GM20000 (cell line): ENCODE measurements around the gene WDR82.

ENCODE experiments used
- DNase-seq: peaks from one replicate; pipeline ENCODE4 v3.0.0; 2012; ENCODE audit warnings: low spot score
- TF ChIP-seq, protein P1 (sequence below): IDR thresholded peaks from 2 replicates; pipeline ENCODE4 v1.5.1; 2012; ENCODE audit warnings: mild to moderate bottlenecking, control low read depth; ENCODE audit errors: extremely low read depth, missing control alignments

The WDR82 gene

DNA sequence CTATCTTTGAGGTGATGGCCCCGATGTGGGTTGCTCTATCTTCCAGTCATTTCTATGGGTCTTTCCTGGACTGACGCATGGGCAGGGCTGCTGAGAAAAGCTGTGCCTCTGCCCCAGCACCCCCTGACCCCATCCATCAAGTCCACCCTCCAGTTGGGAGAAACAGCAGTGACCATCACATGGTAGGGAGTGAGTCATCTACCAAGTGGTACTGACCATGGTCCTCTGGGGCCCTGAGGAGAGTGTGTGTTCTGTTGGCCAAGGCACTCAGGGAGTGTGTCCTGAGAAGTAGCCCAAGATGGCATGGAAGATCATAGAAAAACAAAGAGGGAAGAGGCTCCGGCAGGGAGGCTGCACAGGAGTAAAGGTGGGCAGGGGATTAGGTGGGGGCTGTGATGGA, 36.0 kb upstream of the WDR82 start:
- no peak for DNase-seq
- TF ChIP-seq, protein P1, sequence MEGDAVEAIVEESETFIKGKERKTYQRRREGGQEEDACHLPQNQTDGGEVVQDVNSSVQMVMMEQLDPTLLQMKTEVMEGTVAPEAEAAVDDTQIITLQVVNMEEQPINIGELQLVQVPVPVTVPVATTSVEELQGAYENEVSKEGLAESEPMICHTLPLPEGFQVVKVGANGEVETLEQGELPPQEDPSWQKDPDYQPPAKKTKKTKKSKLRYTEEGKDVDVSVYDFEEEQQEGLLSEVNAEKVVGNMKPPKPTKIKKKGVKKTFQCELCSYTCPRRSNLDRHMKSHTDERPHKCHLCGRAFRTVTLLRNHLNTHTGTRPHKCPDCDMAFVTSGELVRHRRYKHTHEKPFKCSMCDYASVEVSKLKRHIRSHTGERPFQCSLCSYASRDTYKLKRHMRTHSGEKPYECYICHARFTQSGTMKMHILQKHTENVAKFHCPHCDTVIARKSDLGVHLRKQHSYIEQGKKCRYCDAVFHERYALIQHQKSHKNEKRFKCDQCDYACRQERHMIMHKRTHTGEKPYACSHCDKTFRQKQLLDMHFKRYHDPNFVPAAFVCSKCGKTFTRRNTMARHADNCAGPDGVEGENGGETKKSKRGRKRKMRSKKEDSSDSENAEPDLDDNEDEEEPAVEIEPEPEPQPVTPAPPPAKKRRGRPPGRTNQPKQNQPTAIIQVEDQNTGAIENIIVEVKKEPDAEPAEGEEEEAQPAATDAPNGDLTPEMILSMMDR = no peak

DNA sequence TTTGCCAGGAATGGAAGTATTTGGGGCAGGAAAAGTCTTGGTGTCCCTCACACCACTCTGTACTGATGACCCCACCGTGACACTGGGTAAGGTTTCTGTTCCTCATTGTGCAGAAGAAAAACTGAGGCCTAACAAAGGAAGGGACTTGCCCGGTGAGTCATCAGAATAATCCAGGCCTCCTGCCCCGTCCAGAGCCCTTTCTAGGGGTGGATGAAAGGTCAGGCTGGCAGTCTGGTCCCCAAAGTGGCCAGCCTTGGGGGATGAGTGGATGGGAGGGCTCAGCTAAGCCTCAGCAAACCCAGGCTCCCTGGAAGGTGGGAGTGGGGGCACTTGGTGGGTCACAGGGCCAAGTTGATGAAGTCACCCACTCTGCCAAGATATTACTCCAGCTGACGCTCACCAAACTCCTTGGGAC, 35.3 kb upstream of the WDR82 start:
- DNase-seq = peak; percentile 89
- TF ChIP-seq, protein P1 = no peak

DNA sequence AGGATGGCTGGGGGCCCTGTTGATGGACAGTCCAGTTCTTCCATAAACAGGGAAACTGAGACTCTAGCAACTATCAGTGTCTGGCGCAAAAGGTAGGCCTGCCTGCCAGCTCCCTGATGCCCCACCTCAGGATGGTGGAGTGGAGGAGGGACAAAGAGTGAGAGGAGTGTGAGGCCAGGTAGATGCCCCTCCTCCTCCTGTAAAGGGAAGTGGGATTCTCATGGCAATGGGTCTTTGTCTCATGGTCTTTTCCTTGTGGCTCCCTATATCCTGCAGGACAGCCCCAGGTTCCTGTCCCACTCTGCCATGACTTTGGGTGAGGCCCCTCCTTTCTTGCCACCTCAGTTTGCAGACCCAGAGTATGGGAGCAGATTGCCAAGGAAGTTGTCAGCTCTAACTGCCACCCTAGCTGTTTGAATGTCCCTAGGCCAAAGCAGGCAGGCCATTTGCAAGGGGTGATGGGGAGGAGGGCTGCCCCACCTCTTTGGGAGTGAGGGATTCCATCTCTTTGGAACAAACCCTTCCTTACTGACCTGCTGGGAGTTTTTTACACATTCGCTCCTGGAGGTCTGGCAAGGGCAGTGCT, 34.8 kb upstream of the WDR82 start:
- DNase-seq = peak; percentile 45
- TF ChIP-seq, protein P1 = no peak

DNA sequence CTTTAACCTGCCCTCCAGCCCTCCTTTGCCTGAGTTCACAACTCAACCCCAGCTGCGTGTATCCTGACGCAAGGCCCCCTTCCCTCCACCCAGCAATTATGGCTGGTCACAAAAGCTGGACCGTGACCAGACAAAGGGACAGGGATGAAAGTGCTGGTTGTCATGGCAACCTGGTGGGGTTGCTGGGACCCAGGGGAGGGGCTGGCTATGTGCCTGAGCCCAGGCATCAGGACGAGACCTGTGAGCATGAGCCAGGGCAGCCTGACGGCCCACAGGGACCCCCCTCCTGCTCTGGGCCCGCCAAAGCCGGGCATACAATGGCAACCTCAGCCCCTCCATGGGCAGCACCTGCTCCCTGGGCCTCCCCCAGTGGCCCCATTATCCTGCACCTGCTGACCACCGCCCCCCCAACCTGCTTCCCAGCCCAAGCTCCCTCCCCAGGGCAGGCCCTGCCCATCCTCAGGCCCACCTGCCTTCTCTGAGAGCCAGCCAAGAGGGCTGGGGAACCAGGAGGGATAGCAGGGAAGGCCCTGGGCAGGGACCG, 33.2 kb upstream of the WDR82 start:
- TF ChIP-seq, protein P1 = no peak
- DNase-seq = no peak

DNA sequence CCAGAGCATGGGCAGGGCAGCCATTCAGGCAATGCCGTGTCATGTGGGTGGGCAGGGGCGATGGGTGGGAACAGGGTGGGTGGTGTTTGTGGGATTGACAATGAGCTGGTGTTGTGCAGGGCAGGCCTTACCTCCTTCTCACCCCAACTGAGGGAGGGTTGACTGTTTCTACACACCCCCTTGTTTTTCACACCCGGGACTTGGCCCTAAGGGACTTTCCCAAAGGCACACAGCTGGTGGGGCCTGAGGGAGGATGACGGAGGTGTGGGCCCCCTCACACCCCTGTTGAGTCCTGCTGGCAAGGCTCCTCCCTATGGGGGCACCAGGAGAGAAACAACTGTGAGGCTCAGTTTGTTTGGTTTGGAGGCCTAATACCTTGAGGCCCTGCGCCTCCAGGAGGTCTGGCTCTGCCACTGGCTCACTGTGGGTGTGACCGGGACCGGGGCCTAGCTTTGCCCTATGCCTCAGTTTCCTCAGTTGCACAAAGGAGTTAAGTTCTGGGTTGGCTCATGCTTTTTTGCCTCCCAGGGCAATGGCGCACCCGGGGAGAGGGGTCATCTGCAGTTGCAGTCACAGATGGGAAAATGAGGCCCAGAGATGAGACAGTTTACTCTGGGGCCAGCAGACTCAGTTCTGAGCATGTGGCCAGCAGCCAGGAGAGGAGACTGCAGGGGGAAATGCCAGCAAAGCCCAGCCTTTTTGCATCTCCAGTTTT, 32.6 kb upstream of the WDR82 start:
- DNase-seq = peak; percentile 81
- TF ChIP-seq, protein P1 = no peak

DNA sequence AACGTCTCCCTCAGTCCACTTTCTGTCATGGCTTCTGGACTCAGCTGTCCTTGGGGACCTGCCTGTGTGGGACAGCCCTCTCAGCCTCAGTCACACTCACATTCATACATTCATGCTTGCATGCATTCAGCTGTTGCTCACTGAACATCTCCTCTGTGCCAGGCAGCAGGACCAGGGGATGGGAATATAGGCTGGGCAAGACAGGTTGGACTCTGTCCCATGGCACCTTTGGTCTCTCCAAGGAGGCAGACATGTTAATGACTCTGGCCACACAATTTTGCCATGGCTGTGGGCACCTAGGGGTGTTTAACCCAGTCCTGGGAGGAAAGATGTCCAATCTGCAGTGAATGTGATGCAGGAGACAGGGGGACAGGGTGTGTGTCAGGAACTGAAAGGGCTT, 29.9 kb upstream of the WDR82 start:
- DNase-seq = no peak
- TF ChIP-seq, protein P1 = no peak

DNA sequence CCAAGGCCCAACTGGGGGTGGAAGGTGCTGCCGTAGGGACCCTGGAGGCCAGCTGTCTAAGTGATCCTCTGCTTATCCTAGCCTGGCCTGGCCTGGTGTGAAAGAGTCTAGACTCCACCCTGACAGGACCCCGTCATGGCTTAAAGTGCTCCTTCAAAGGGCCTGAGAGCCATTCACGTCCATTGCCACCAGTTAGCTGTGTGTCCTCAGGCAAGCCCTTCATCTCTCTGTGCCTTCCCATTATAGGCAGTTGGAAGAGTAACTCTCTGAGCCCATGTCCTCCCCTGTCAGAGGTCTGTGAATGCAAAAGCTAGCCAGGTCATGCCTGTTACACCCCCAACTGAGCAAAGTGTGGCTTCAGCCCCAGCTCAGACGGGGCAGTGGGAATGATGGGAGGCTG, 28.5 kb upstream of the WDR82 start:
- TF ChIP-seq, protein P1 = no peak
- DNase-seq = no peak
